HG03571 (cell line): Measurements from ENCODE around the gene ANG.
"Not testable (repeated sequence)": the region's sequence is repeated elsewhere in the genome, so short reads cannot be mapped to it uniquely, and the experiment has no call there.

Experiments used
- ATAC-seq: cut with Tn5 transposase; IDR thresholded peaks from one replicate; pipeline ENCODE4 v1.9.1; 2021; ENCODE audit not compliant: unreplicated experiment

The ANG gene

GRCh38 chr14:20698018-20698329 is 9.4 kb downstream of the ANG start:
- ATAC-seq, result no peak

GRCh38 chr14:20698934-20699333 is 10.4 kb downstream of the ANG start:
- no peak for ATAC-seq

- no peak for ATAC-seq
Observed at GRCh38 chr14:20699931-20700330, 11.4 kb downstream of the ANG start.

GRCh38 chr14:20700965-20701364 is 12.4 kb downstream of the ANG start:
- not testable (repeated sequence) for ATAC-seq

- no peak for ATAC-seq
Observed at GRCh38 chr14:20706657-20707355, 18.2 kb downstream of the ANG start.

- ATAC-seq, result no peak
Observed at GRCh38 chr14:20707622-20708021, 19.1 kb downstream of the ANG start.

GRCh38 chr14:20711261-20711660 is 22.7 kb downstream of the ANG start:
- no peak for ATAC-seq

GRCh38 chr14:20711685-20712084 is 23.1 kb downstream of the ANG start:
- ATAC-seq, result no peak

GRCh38 chr14:20712904-20713303 is 24.3 kb downstream of the ANG start:
- ATAC-seq, result no peak

GRCh38 chr14:20714593-20715250 is 26.2 kb downstream of the ANG start:
- ATAC-seq, result no peak

GRCh38 chr14:20719777-20720176 is 31.2 kb downstream of the ANG start:
- ATAC-seq, result no peak

- ATAC-seq, result no peak
Observed at GRCh38 chr14:20720741-20721140, 32.2 kb downstream of the ANG start.

GRCh38 chr14:20722016-20722415 is 33.5 kb downstream of the ANG start:
- ATAC-seq, result no peak

GRCh38 chr14:20723488-20723887 is 34.9 kb downstream of the ANG start:
- ATAC-seq, result no peak

GRCh38 chr14:20726121-20726520 is 37.6 kb downstream of the ANG start:
- not testable (repeated sequence) for ATAC-seq

GRCh38 chr14:20726531-20726930 is 38.0 kb downstream of the ANG start:
- ATAC-seq, result no peak

GRCh38 chr14:20730891-20731290 is 42.3 kb downstream of the ANG start:
- ATAC-seq, result no peak

GRCh38 chr14:20732477-20732876 is 43.9 kb downstream of the ANG start:
- ATAC-seq, result no peak

- ATAC-seq, result no peak
Observed at GRCh38 chr14:20732979-20733635, 44.5 kb downstream of the ANG start.

- ATAC-seq, result no peak
Observed at GRCh38 chr14:20733684-20734429, 45.3 kb downstream of the ANG start.

- ATAC-seq, result no peak
Observed at GRCh38 chr14:20734430-20734806, 45.9 kb downstream of the ANG start.

- not testable (repeated sequence) for ATAC-seq
Observed at GRCh38 chr14:20738292-20738691, 49.7 kb downstream of the ANG start.
